Coronary artery (tissue), 2 donors: ENCODE results near the gene MTFR1L.

Source experiments
- DNase-seq: peaks from one replicate; pipeline ENCODE4 v3.0.0-alpha.2; 2017; ENCODE audit warnings: low spot score
- H3K27ac ChIP-seq, 2 donors: fragments of 200-600 bp; sonication (generic); one replicate each; pipeline ENCODE4 v1.5.1; 2016 to 2019
- H3K4me3 ChIP-seq: fragments of 200-600 bp; sonication (generic); 2 replicates; pipeline ENCODE4 v1.5.1; 2016; ENCODE audit warnings: mild to moderate bottlenecking, moderate library complexity
- CTCF ChIP-seq: fragments of 200-600 bp; sonication (generic); IDR thresholded peaks from one replicate; pipeline ENCODE4 v1.5.1; 2019; ENCODE audit warnings: antibody characterized with exemption

MTFR1L gene

GRCh38 chr1:25797939-25798338 lies 21.8 kb upstream of the MTFR1L start:
- H3K4me3 ChIP-seq, result no peak overlapping the region
- TF ChIP-seq CTCF, result no peak
- H3K27ac ChIP-seq, result no peak overlapping the region
- no peak for DNase-seq

DNA sequence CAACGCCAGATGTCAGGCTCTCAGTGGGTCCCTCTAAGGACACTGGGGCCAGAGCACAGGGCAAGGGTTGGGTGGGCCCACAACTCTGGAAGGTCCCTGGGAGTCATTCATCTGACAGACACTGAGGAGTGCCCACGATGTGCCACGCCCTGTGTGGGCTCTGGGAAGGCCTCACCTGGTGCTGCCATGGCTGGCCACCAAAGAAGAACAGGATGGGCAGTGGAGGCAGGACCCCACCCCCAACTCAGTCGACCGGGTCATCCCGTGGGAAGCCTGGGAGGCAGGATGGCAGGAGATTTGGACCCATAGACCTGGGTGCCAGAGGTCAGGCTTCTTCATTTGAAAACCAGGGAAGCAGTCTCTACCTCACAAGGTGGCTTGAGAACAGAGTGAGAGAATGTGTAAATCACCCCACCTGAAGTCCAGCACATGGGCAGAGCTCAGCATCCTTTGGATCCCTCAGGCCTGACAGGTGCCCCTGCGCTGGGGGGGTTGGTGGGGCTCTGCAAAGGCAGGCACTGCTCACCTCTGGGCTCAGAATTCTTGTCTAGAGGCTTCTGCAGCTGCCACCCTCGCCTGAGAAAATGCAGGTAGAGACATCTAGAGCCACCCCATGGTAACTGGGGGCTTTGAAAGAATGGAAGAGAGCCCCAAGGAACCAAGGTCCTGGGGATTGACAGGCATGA lies 20.9 kb upstream of the MTFR1L start:
- DNase-seq, result no peak
- Histone ChIP-seq H3K27ac (peak overlapping the region; percentile 76 to 95), H3K4me3 (no peak overlapping the region)
- no peak for TF ChIP-seq CTCF

GRCh38 chr1:25799352-25799934 lies 20.3 kb upstream of the MTFR1L start:
- no peak for DNase-seq
- Histone ChIP-seq H3K27ac (peak overlapping the region; percentile 76 to 95), H3K4me3 (peak overlapping the region; percentile 88)
- TF ChIP-seq CTCF, result no peak

DNA sequence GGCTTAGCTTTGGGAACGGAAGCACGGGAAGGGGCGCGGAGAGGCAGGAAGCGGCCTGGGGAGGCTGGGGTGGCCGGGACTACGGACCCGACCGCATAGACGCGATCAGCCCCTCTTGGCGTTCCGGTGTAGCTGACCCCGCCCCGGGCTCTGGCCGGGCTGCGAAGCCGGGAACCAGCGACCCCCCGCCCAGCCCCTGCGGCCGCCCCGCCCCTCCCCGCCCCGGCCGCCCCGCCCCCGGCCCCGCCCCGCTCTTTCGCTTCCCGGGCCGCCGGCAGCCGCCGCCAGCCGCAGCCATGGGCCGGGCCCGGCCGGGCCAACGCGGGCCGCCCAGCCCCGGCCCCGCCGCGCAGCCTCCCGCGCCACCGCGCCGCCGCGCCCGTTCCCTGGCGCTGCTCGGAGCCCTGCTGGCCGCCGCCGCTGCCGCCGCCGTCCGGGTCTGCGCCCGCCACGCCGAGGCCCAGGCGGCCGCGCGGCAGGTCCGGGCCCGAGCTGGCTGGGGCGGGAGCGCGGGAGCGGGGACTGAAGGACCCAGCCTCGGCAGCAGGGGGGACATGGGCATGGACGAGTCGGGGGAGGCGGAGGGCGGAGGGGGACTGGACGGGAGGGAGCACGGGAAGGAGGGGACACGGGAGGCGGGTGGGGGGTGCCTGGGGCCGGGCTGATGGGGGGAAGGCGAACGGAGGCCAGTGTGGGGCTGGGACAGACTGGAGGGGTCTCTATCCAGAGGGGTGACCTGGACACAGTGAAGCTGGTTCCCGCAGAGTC lies 19.6 kb upstream of the MTFR1L start, which contains the start of gene SELENON:
Gene SELENON, plus strand, starts transcription at position 259 of the 768 bp plus-strand sequence. Its CDS starts 38 bp downstream, at position 297.
- Histone ChIP-seq H3K4me3 (peak within 1 kb of the TSS; percentile 88), H3K27ac (peak within 1 kb of the TSS; percentile 81 to 95)
- TF ChIP-seq CTCF, result no peak
- DNase-seq, result no peak

GRCh38 chr1:25800703-25801377 lies 18.9 kb upstream of the MTFR1L start:
- H3K27ac ChIP-seq, result peak overlapping the region; percentile 81 to 95
- DNase-seq, result no peak

GRCh38 chr1:25802915-25803314 lies 16.8 kb upstream of the MTFR1L start:
- no peak for TF ChIP-seq CTCF
- H3K4me3 ChIP-seq, result no peak overlapping the region
- H3K27ac ChIP-seq, result no peak overlapping the region
- peak; percentile 70 for DNase-seq

More at GRCh38 chr1:25800703-25801377, 18.9 kb upstream of the MTFR1L start:
- TF ChIP-seq CTCF, result no peak
- H3K4me3 ChIP-seq, result peak overlapping the region; percentile 88
